Lower leg skin (tissue), 4 donors: Measurements from ENCODE around the gene ATG7. TPM values are rescaled to one million over a fixed set of nuclear protein-coding genes. Genes with fewer than 3 reads are reported as not detected.
A peak's percentile ranks its signal among the peaks of the same experiment; 100 is the strongest.

Experiments used
- DNase-seq, 2 donors: peaks; one replicate each; pipeline ENCODE4 v3.0.0-alpha.2; 2019; ENCODE audit warnings: low spot score in 2 of 2
- H3K4me3 ChIP-seq: fragments of 200-600 bp; sonication (generic); 2 replicates; pipeline ENCODE4 v1.5.1; 2017; ENCODE audit warnings: mild to moderate bottlenecking, low read depth; ENCODE audit not compliant: poor library complexity, severe bottlenecking
- CTCF ChIP-seq, 3 donors: fragments of 450-650 bp; IDR thresholded peaks; one replicate each; pipeline ENCODE4 v1.5.1; 2016; ENCODE audit warnings: antibody characterized with exemption in 3 of 3, mild to moderate bottlenecking in 3 of 3, moderate library complexity in 2 of 3
- POLR2A ChIP-seq, 2 donors: fragments of 450-650 bp; IDR thresholded peaks; one replicate each; pipeline ENCODE4 v1.6.1; 2016 to 2017; ENCODE audit warnings: antibody characterized with exemption in 2 of 2, mild to moderate bottlenecking in 1 of 2, moderate library complexity in 1 of 2
- WGBS, 2 donors: methylation state at CpG; one replicate each; pipeline ENCODE4 v1.1.5; 2018; 5-methylcytosine and 5-hydroxymethylcytosine counted together
- intact Hi-C: fragments of 100-400 bp; cut with DNase I; formaldehyde crosslinking; loops from one replicate; pipeline ENCODE4 v1.15.0; 2023; ENCODE audit warnings: low total_unique reads
- total RNA-seq, 4 donors: library from RNA; depleted of rRNA; stranded (reverse); fragments of >200 nt; gene quantifications; one replicate each; pipeline ENCODE4 v1.1.0, GENCODE V29; 2016

The ATG7 gene
- total RNA-seq, 4 donors from 2014 or later = 38.8 to 110 (median 53.2) TPM

GRCh38 chr3:11582191-11582968 lies 310.2 kb downstream of the ATG7 start:
- no peak overlapping the region for H3K4me3 ChIP-seq
- intact Hi-C loops = no loop called here
- no peak for TF ChIP-seq POLR2A (IDR thresholded peaks at IDR 0.05)
- TF ChIP-seq CTCF (IDR thresholded peaks at IDR 0.05) = no peak
- 1 to 5% methylated on average over 13 of the region's 13 CpGs for WGBS, 2 donors
- peak; percentile 74 to 92 for DNase-seq

- TF ChIP-seq POLR2A (IDR thresholded peaks at IDR 0.05) (no peak), CTCF (IDR thresholded peaks at IDR 0.05) (no peak)
- no peak overlapping the region for H3K4me3 ChIP-seq
- no peak for DNase-seq
- intact Hi-C loops = no loop called here
Measured at GRCh38 chr3:11583235-11583634, 311.0 kb downstream of the ATG7 start.

GRCh38 chr3:11583638-11584046 lies 311.4 kb downstream of the ATG7 start:
- H3K4me3 ChIP-seq = no peak overlapping the region
- DNase-seq = no peak
- intact Hi-C loops = no loop called here
- 32 to 41% methylated on average over 10 of the region's 10 CpGs for WGBS, 2 donors
- no peak for TF ChIP-seq CTCF (IDR thresholded peaks at IDR 0.05)

GRCh38 chr3:11584570-11584969 lies 312.4 kb downstream of the ATG7 start:
- no peak for DNase-seq
- WGBS, 2 donors = 89 to 93% methylated on average over 4 of the region's 4 CpGs
- TF ChIP-seq CTCF (IDR thresholded peaks at IDR 0.05) (no peak), POLR2A (IDR thresholded peaks at IDR 0.05) (no peak)
- no peak overlapping the region for H3K4me3 ChIP-seq
- intact Hi-C loops = no loop called here

GRCh38 chr3:11587766-11588165 lies 315.6 kb downstream of the ATG7 start:
- 90 to 95% methylated on average over 12 of the region's 12 CpGs for WGBS, 2 donors
- no peak overlapping the region for H3K4me3 ChIP-seq
- intact Hi-C loops = no loop called here
- TF ChIP-seq POLR2A (IDR thresholded peaks at IDR 0.05) (no peak), CTCF (IDR thresholded peaks at IDR 0.05) (no peak)
- no peak for DNase-seq

- TF ChIP-seq POLR2A (IDR thresholded peaks at IDR 0.05) (no peak), CTCF (IDR thresholded peaks at IDR 0.05) (no peak)
- intact Hi-C loops = no loop called here
- no peak for DNase-seq
- no peak overlapping the region for H3K4me3 ChIP-seq
- 81 to 83% methylated on average over 5 of the region's 5 CpGs for WGBS, 2 donors
Measured at GRCh38 chr3:11588338-11588737, 316.1 kb downstream of the ATG7 start.
